DOHH2 (cell line): ENCODE results near the gene ALG6.
A peak's percentile ranks its signal among the peaks of the same experiment; 100 is the strongest.

Experiments used
- H3F3A ChIP-seq: fragments of 200-600 bp; sonication (generic), shearing (Covaris generic); 2 replicates; pipeline ENCODE4 v1.6.0; 2016; ENCODE audit warnings: antibody characterized with exemption, mild to moderate bottlenecking; ENCODE audit not compliant: control insufficient read depth, insufficient read depth
- H3K27ac ChIP-seq: fragments of 200-600 bp; sonication (generic); 2 replicates; pipeline ENCODE4 v1.5.1; 2014; ENCODE audit warnings: low read depth, mild to moderate bottlenecking, low read length, moderate library complexity
- H3K27me3 ChIP-seq: fragments of 200-600 bp; sonication (generic); 2 replicates; pipeline ENCODE4 v1.6.1; 2014; ENCODE audit warnings: mild to moderate bottlenecking, low read length, mixed read lengths; ENCODE audit not compliant: control insufficient read depth
- H3K36me3 ChIP-seq: fragments of 200-600 bp; sonication (generic); 2 replicates; pipeline ENCODE4 v1.6.1; 2014; ENCODE audit warnings: mild to moderate bottlenecking, low read length, moderate library complexity, mixed read lengths; ENCODE audit not compliant: control insufficient read depth
- H3K4me1 ChIP-seq: fragments of 200-600 bp; sonication (generic); 2 replicates; pipeline ENCODE4 v1.6.1; 2014; ENCODE audit warnings: mild to moderate bottlenecking, low read length, mixed read lengths; ENCODE audit not compliant: control insufficient read depth
- H3K4me2 ChIP-seq: fragments of 200-600 bp; sonication (generic); 2 replicates; pipeline ENCODE4 v1.6.0; 2014; ENCODE audit warnings: mild to moderate bottlenecking, low read length, moderate library complexity
- H3K4me3 ChIP-seq: fragments of 200-600 bp; sonication (generic); 2 replicates; pipeline ENCODE4 v1.5.1; 2014; ENCODE audit warnings: mild to moderate bottlenecking, low read length, mixed read lengths
- H3K79me2 ChIP-seq: fragments of 200-600 bp; sonication (generic); 2 replicates; pipeline ENCODE4 v1.6.1; 2014; ENCODE audit warnings: mild to moderate bottlenecking, low read length, mixed read lengths; ENCODE audit not compliant: control insufficient read depth
- H3K9me2 ChIP-seq: fragments of 200-600 bp; sonication (generic); replicated peaks from 2 replicates; pipeline ENCODE4 v1.6.1; 2014; ENCODE audit warnings: mild to moderate bottlenecking, low read length, mixed read lengths; ENCODE audit not compliant: control insufficient read depth
- H3K9me3 ChIP-seq: fragments of 200-600 bp; sonication (generic); 2 replicates; pipeline ENCODE4 v1.6.1; 2014; ENCODE audit warnings: antibody characterized with exemption, low read length, mixed read lengths; ENCODE audit not compliant: control insufficient read depth, insufficient read depth
- H4K20me1 ChIP-seq: fragments of 200-600 bp; sonication (generic); 2 replicates; pipeline ENCODE4 v1.6.0; 2014; ENCODE audit warnings: low read depth, mild to moderate bottlenecking, antibody characterized with exemption, low read length, moderate library complexity; ENCODE audit not compliant: control insufficient read depth, insufficient read depth
- EZH2phosphoT487 ChIP-seq: fragments of 200-600 bp; sonication (generic); IDR thresholded peaks from 2 replicates; pipeline ENCODE4 v1.6.1; 2017; ENCODE audit warnings: borderline replicate concordance, mild to moderate bottlenecking, antibody characterized with exemption, low read length, moderate library complexity, mixed read lengths
- TF ChIP-seq, protein P1 (sequence below): fragments of 200-600 bp; sonication (generic); IDR thresholded peaks from one replicate; pipeline ENCODE4 v1.5.1; 2014; ENCODE audit warnings: antibody characterized with exemption, mild to moderate bottlenecking, low read depth, low read length; ENCODE audit not compliant: poor library complexity, severe bottlenecking

The ALG6 gene

DNA sequence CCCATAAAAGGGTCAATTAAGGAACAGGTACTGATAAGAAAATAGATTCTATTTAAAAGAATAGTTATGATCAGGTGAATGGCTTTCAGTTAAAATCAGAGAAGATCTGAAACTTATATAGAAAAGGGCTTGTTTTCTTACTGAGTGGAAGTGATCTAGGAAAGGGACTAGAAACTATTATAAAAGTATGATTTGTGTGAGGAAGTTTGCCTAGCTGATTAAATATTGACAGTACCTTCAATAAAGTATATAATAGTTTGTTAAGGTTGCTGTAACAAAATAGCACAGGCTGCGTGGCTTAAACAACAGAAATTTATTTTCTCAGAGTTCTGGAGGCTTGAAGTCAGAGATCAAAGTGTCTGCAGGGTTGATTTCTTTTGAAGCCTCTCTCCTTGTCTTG is 5.4 kb upstream of the ALG6 start:
- H3K79me2 ChIP-seq: no peaks in the 10 kb centered on the region
- no peaks in the 10 kb centered on the region for H3F3A ChIP-seq
- H4K20me1 ChIP-seq: no peaks in the 10 kb centered on the region
- no peak overlapping the region for H3K27ac ChIP-seq
- H3K4me1 ChIP-seq: peaks cover 7% of the 10 kb centered on the region
- H3K4me2 ChIP-seq: no peak overlapping the region
- H3K27me3 ChIP-seq: no peaks in the 10 kb centered on the region
- no peaks in the 10 kb centered on the region for H3K9me2 ChIP-seq
- H3K9me3 ChIP-seq: no peaks in the 10 kb centered on the region
- TF ChIP-seq, protein P1, sequence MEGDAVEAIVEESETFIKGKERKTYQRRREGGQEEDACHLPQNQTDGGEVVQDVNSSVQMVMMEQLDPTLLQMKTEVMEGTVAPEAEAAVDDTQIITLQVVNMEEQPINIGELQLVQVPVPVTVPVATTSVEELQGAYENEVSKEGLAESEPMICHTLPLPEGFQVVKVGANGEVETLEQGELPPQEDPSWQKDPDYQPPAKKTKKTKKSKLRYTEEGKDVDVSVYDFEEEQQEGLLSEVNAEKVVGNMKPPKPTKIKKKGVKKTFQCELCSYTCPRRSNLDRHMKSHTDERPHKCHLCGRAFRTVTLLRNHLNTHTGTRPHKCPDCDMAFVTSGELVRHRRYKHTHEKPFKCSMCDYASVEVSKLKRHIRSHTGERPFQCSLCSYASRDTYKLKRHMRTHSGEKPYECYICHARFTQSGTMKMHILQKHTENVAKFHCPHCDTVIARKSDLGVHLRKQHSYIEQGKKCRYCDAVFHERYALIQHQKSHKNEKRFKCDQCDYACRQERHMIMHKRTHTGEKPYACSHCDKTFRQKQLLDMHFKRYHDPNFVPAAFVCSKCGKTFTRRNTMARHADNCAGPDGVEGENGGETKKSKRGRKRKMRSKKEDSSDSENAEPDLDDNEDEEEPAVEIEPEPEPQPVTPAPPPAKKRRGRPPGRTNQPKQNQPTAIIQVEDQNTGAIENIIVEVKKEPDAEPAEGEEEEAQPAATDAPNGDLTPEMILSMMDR: no peak
- TF ChIP-seq EZH2phosphoT487: no peak
- H3K36me3 ChIP-seq: no peaks in the 10 kb centered on the region
- H3K4me3 ChIP-seq: no peak overlapping the region

DNA sequence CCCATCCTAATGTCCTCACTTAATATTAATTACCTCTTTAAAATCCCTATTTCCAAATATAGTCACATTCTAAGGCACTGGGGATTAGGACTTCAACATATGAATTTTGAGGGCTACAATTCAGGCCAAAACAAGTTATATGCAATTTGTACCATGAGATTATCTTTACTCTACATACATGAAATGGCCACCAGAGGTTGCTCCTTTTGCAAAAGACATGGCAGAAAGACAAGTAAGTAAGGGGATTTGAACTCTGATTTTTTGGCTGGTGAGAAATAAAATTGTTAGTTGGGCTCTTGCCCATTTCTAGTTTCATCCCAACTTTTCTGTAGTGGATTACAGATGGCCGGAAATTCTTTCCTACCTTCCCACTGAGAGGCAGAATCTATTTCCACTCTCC is 4.8 kb upstream of the ALG6 start:
- H3F3A ChIP-seq: no peaks in the 10 kb centered on the region
- H4K20me1 ChIP-seq: no peaks in the 10 kb centered on the region
- H3K9me3 ChIP-seq: no peaks in the 10 kb centered on the region
- H3K4me3 ChIP-seq: no peak overlapping the region
- TF ChIP-seq EZH2phosphoT487: no peak
- TF ChIP-seq, protein P1: peak; percentile 28
- H3K4me1 ChIP-seq: peaks cover 9% of the 10 kb centered on the region
- no peak overlapping the region for H3K4me2 ChIP-seq
- H3K79me2 ChIP-seq: peaks cover under 1% of the 10 kb centered on the region
- H3K27ac ChIP-seq: no peak overlapping the region
- H3K27me3 ChIP-seq: no peaks in the 10 kb centered on the region
- H3K9me2 ChIP-seq: no peaks in the 10 kb centered on the region
- H3K36me3 ChIP-seq: peaks cover under 1% of the 10 kb centered on the region; the same call in 1 of the 2 replicates

DNA sequence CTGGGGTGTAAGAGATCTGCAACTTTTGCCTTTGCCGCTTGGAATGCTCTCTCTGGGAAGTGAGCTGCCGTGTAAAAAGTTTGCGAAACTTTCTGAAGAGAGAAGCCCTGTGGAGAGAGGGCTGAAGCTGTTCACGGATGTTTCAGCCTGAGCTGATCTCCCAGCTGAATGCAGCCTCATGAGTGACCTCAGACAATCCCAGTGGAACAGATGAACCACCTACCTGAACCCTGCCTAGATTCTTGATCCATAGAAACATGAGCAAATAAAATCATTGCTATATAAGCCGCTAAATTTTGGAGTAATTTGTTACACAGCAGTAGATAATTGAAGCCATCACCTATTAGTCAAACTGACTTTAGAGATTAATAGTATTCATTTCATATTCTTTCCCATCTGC is 4.4 kb upstream of the ALG6 start:
- TF ChIP-seq, protein P1: no peak
- no peak for TF ChIP-seq EZH2phosphoT487
- H3K27ac ChIP-seq: no peak overlapping the region

DNA sequence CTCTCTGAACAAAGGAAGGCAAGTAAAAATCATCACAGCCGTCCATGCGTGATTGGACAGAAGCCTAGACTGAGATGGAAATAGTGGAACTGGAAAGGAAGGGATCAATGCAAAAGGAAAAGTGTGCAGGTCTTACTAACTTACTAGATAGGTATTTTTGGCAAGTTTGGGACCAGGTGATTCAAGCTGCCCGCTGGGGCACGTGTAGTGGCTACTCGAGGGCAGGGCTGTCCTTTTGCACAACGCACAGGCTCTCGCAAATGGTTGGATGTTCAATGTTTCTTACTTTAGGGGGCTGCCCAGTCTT is 566 bp upstream of the ALG6 start:
- no peaks in the 10 kb centered on the region for H4K20me1 ChIP-seq
- peak overlapping the region; percentile 100 for H3K4me3 ChIP-seq
- H3K27ac ChIP-seq: no peak overlapping the region; the same call in 1 of the 2 replicates
- TF ChIP-seq, protein P1: no peak
- TF ChIP-seq EZH2phosphoT487: no peak
- H3K4me1 ChIP-seq: peaks cover 18% of the 10 kb centered on the region
- no peaks in the 10 kb centered on the region for H3K27me3 ChIP-seq
- H3F3A ChIP-seq: no peaks in the 10 kb centered on the region
- peak overlapping the region; percentile 82 for H3K4me2 ChIP-seq
- peaks cover 32% of the 10 kb centered on the region for H3K79me2 ChIP-seq
- no peaks in the 10 kb centered on the region for H3K9me3 ChIP-seq
- H3K36me3 ChIP-seq: peaks cover 23% of the 10 kb centered on the region
- H3K9me2 ChIP-seq: no peaks in the 10 kb centered on the region

More for the DNA sequence above, 4.4 kb upstream of the ALG6 start:
- no peaks in the 10 kb centered on the region for H3F3A ChIP-seq
- no peaks in the 10 kb centered on the region for H3K27me3 ChIP-seq
- H3K9me3 ChIP-seq: no peaks in the 10 kb centered on the region
- no peaks in the 10 kb centered on the region for H4K20me1 ChIP-seq
- H3K9me2 ChIP-seq: no peaks in the 10 kb centered on the region
- no peak overlapping the region for H3K4me3 ChIP-seq
- H3K79me2 ChIP-seq: peaks cover 5% of the 10 kb centered on the region
- no peak overlapping the region for H3K4me2 ChIP-seq
- H3K4me1 ChIP-seq: peaks cover 9% of the 10 kb centered on the region
- peaks cover 5% of the 10 kb centered on the region; the same call in 1 of the 2 replicates for H3K36me3 ChIP-seq
